Astrocyte (in vitro differentiated cells and primary cell): ENCODE measurements around the gene PRKCA. TPM values are rescaled to one million over a fixed set of nuclear protein-coding genes. Genes with fewer than 3 reads are reported as not detected.
A peak's percentile ranks its signal among the peaks of the same experiment; 100 is the strongest.

ENCODE experiments used
- DNase-seq: peaks from one replicate; pipeline ENCODE4 v3.0.0-alpha.2; 2010; ENCODE audit warnings: low read depth
- FAIRE-seq: peaks from 2 replicates; lab custom pipeline; 2011; peaks lifted over from hg19 to GRCh38; lab: Jason Lieb, UNC
- H2AFZ ChIP-seq: 2 replicates; pipeline ENCODE4 v1.6.0; 2012; ENCODE audit warnings: low read depth, low read length, inconsistent platforms
- H3K27ac ChIP-seq: 2 replicates; pipeline ENCODE4 v1.5.1; 2011; ENCODE audit warnings: low read depth, low read length, inconsistent platforms
- H3K27me3 ChIP-seq: 2 replicates; pipeline ENCODE4 v1.6.0; 2011; ENCODE audit warnings: low read length, inconsistent platforms; ENCODE audit not compliant: insufficient read depth
- H3K36me3 ChIP-seq: 2 replicates; pipeline ENCODE4 v1.5.1; 2011; ENCODE audit warnings: low read length, inconsistent platforms; ENCODE audit not compliant: insufficient read depth
- H3K4me1 ChIP-seq: 2 replicates; pipeline ENCODE4 v1.5.1; 2011; ENCODE audit warnings: low read length, inconsistent platforms; ENCODE audit not compliant: insufficient read depth
- H3K4me2 ChIP-seq: 2 replicates; pipeline ENCODE4 v1.6.0; 2012; ENCODE audit warnings: low read length, inconsistent platforms
- H3K4me3 ChIP-seq: 2 replicates; pipeline ENCODE4 v1.5.1; 2011; ENCODE audit warnings: low read depth, mild to moderate bottlenecking, low read length, inconsistent platforms; ENCODE audit not compliant: insufficient read depth
- H3K79me2 ChIP-seq: 2 replicates; pipeline ENCODE4 v1.6.0; 2012; ENCODE audit warnings: mild to moderate bottlenecking, low read length, inconsistent platforms; ENCODE audit not compliant: insufficient read depth
- H3K9ac ChIP-seq: 2 replicates; pipeline ENCODE4 v1.6.0; 2012; ENCODE audit warnings: mild to moderate bottlenecking, low read length, inconsistent platforms
- H3K9me3 ChIP-seq: 2 replicates; pipeline ENCODE4 v1.5.1; 2012; ENCODE audit warnings: low read depth, mild to moderate bottlenecking, low read length, inconsistent platforms; ENCODE audit not compliant: insufficient read depth
- H4K20me1 ChIP-seq: 2 replicates; pipeline ENCODE4 v1.6.0; 2012; ENCODE audit warnings: low read length, inconsistent platforms; ENCODE audit not compliant: insufficient read depth
- H3K27ac Mint-ChIP-seq: one replicate; pipeline ENCODE4 v1.8.0; 2021; ENCODE audit warnings: mild to moderate bottlenecking, mixed read lengths; ENCODE audit not compliant: unreplicated experiment
- H3K27me3 Mint-ChIP-seq: one replicate; pipeline ENCODE4 v1.8.0; 2021; ENCODE audit warnings: low read depth, mixed read lengths; ENCODE audit not compliant: unreplicated experiment
- H3K36me3 Mint-ChIP-seq: one replicate; pipeline ENCODE4 v1.8.0; 2021; ENCODE audit warnings: low read depth, mixed read lengths; ENCODE audit not compliant: unreplicated experiment
- H3K4me1 Mint-ChIP-seq: one replicate; pipeline ENCODE4 v1.8.0; 2021; ENCODE audit warnings: low read depth, mixed read lengths; ENCODE audit not compliant: unreplicated experiment
- H3K4me3 Mint-ChIP-seq: one replicate; pipeline ENCODE4 v1.8.0; 2021; ENCODE audit warnings: mild to moderate bottlenecking, moderate library complexity, mixed read lengths; ENCODE audit not compliant: unreplicated experiment
- H3K9me3 Mint-ChIP-seq: one replicate; pipeline ENCODE4 v1.8.0; 2021; ENCODE audit warnings: mild to moderate bottlenecking, mixed read lengths; ENCODE audit not compliant: unreplicated experiment
- CTCF ChIP-seq: IDR thresholded peaks from 2 replicates; pipeline ENCODE4 v1.5.1; 2011; ENCODE audit warnings: low read depth, mild to moderate bottlenecking, inconsistent platforms, low read length, moderate library complexity; ENCODE audit not compliant: insufficient read depth
- EZH2 ChIP-seq: IDR thresholded peaks from 2 replicates; pipeline ENCODE4 v1.6.1; 2012; ENCODE audit warnings: mild to moderate bottlenecking, low read length, inconsistent platforms; ENCODE audit not compliant: insufficient read depth
- total RNA-seq: library from RNA; stranded (reverse); gene quantifications from 2 replicates; pipeline ENCODE4 v1.2.1, GENCODE V29; 2021

PRKCA gene
- total RNA-seq, 1 donor from 2014 or later, result 49.9 TPM

GRCh38 chr17:66373079-66373478 lies 70.7 kb downstream of the PRKCA start:
- peaks cover 43% of the 10 kb centered on the region for H3K79me2 ChIP-seq
- H3K27ac ChIP-seq, result no peak overlapping the region
- FAIRE-seq, result no peak

GRCh38 chr17:66373944-66374817 lies 71.8 kb downstream of the PRKCA start:
- no peaks in the 10 kb centered on the region for H3K27me3 ChIP-seq
- FAIRE-seq (no peak), DNase-seq (peak; percentile 70)
- no peak overlapping the region for H3K27ac ChIP-seq
- TF ChIP-seq CTCF (no peak), EZH2 (no peak)
- H2AFZ ChIP-seq, result no peak overlapping the region
- H3K79me2 ChIP-seq, result peaks cover 44% of the 10 kb centered on the region
- peaks cover 14% of the 10 kb centered on the region for H3K4me1 Mint-ChIP-seq
- no peak overlapping the region for H3K9ac ChIP-seq
- H3K4me2 ChIP-seq, result peak overlapping the region; percentile 60
- peaks cover 11% of the 10 kb centered on the region for H3K4me1 ChIP-seq
- H3K9me3 ChIP-seq, result no peaks in the 10 kb centered on the region
- no peaks in the 10 kb centered on the region for H3K9me3 Mint-ChIP-seq
- no peak overlapping the region for H3K4me3 ChIP-seq
- H3K36me3 ChIP-seq, result no peaks in the 10 kb centered on the region
- peak overlapping the region; percentile 69 for H3K27ac Mint-ChIP-seq
- H3K4me3 Mint-ChIP-seq, result no peak overlapping the region
- peaks cover 5% of the 10 kb centered on the region for H3K36me3 Mint-ChIP-seq
- no peaks in the 10 kb centered on the region for H3K27me3 Mint-ChIP-seq
- peaks cover 41% of the 10 kb centered on the region for H4K20me1 ChIP-seq

More at GRCh38 chr17:66373079-66373478, 70.7 kb downstream of the PRKCA start:
- Histone ChIP-seq H3K27me3 (no peaks in the 10 kb centered on the region), H3K4me1 (peaks cover 11% of the 10 kb centered on the region), H3K4me2 (no peak overlapping the region), H2AFZ (no peak overlapping the region), H4K20me1 (peaks cover 49% of the 10 kb centered on the region), H3K36me3 (no peaks in the 10 kb centered on the region), H3K9me3 (no peaks in the 10 kb centered on the region), H3K4me3 (no peak overlapping the region), H3K9ac (no peak overlapping the region)
- Mint-ChIP-seq H3K4me3 (no peak overlapping the region), H3K36me3 (peaks cover 5% of the 10 kb centered on the region), H3K9me3 (no peaks in the 10 kb centered on the region), H3K4me1 (peaks cover 11% of the 10 kb centered on the region), H3K27ac (no peak overlapping the region), H3K27me3 (no peaks in the 10 kb centered on the region)
- DNase-seq, result no peak
- TF ChIP-seq EZH2, result no peak
- TF ChIP-seq CTCF, result no peak

GRCh38 chr17:66375121-66375520 lies 72.7 kb downstream of the PRKCA start:
- H3K79me2 ChIP-seq, result peaks cover 43% of the 10 kb centered on the region
- Mint-ChIP-seq H3K27me3 (no peaks in the 10 kb centered on the region), H3K36me3 (peaks cover 2% of the 10 kb centered on the region), H3K9me3 (no peaks in the 10 kb centered on the region), H3K4me3 (no peak overlapping the region), H3K27ac (peak overlapping the region; percentile 73), H3K4me1 (peaks cover 16% of the 10 kb centered on the region)
- DNase-seq, result no peak
- H3K9me3 ChIP-seq, result no peaks in the 10 kb centered on the region
- H3K4me3 ChIP-seq, result no peak overlapping the region
- peaks cover 11% of the 10 kb centered on the region for H3K4me1 ChIP-seq
- FAIRE-seq, result no peak
- no peak overlapping the region for H3K4me2 ChIP-seq
- no peak overlapping the region for H3K27ac ChIP-seq
- no peaks in the 10 kb centered on the region for H3K27me3 ChIP-seq
- TF ChIP-seq EZH2 (no peak), CTCF (no peak)
- H3K36me3 ChIP-seq, result no peaks in the 10 kb centered on the region
- no peak overlapping the region for H3K9ac ChIP-seq
- no peak overlapping the region for H2AFZ ChIP-seq
- H4K20me1 ChIP-seq, result peaks cover 39% of the 10 kb centered on the region
